Keratinocyte (primary cell): ENCODE results near the gene UGT2A3.

Experiments
- EZH2 ChIP-seq: IDR thresholded peaks from one replicate; pipeline ENCODE4 v1.6.1; 2012; ENCODE audit warnings: inconsistent platforms, mild to moderate bottlenecking, low read length, moderate library complexity
- TF ChIP-seq, protein P1 (sequence below), 3 experiments: IDR thresholded peaks in 1 of 3; conservative IDR thresholded peaks in 1 of 3; optimal IDR thresholded peaks in 1 of 3; 2 replicates in 2 of 3; 3 replicates in 1 of 3; pipeline versions ENCODE3 to v1.5.1; 2011; ENCODE audit warnings: low read length in 3 of 3, mild to moderate bottlenecking in 3 of 3, moderate library complexity in 2 of 3, control low read depth in 1 of 3, inconsistent platforms in 1 of 3; ENCODE audit not compliant: insufficient read depth in 2 of 3; ENCODE audit errors: extremely low read depth in 1 of 3

DNA sequence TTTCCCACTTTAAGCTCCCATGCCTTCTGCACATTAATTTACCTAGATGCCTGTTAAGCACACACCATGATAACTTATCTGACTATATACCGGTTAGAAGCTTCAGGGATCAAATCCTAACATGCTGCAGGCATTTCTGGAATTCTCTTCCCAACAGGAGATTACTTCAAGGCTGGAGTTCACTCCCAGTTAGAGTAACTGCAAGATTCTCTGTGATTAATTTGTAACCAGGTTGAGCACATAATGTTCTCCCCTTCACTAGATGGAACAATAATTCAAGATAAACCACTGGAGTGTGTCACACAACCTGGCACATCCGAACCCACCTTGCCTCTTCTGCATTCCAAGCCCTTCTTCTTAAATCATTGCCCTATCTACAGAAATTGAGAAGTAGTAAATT, 11.8 kb upstream of the UGT2A3 start:
- TF ChIP-seq, protein P1, sequence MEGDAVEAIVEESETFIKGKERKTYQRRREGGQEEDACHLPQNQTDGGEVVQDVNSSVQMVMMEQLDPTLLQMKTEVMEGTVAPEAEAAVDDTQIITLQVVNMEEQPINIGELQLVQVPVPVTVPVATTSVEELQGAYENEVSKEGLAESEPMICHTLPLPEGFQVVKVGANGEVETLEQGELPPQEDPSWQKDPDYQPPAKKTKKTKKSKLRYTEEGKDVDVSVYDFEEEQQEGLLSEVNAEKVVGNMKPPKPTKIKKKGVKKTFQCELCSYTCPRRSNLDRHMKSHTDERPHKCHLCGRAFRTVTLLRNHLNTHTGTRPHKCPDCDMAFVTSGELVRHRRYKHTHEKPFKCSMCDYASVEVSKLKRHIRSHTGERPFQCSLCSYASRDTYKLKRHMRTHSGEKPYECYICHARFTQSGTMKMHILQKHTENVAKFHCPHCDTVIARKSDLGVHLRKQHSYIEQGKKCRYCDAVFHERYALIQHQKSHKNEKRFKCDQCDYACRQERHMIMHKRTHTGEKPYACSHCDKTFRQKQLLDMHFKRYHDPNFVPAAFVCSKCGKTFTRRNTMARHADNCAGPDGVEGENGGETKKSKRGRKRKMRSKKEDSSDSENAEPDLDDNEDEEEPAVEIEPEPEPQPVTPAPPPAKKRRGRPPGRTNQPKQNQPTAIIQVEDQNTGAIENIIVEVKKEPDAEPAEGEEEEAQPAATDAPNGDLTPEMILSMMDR (optimal IDR thresholded peaks at IDR 0.05 in 1 of 3, IDR thresholded peaks at IDR 0.05 in 1 of 3, conservative IDR thresholded peaks at IDR 0.05 in 1 of 3; ENCODE audit: extremely low read depth in 1 of 3, insufficient read depth in 2 of 3, low read length in 3 of 3): no peak
- no peak for TF ChIP-seq EZH2
